Adipocyte (in vitro differentiated cells): ENCODE data around the gene CFAP61.

ENCODE experiments used
- DNase-seq: peaks from one replicate; pipeline ENCODE4 v3.0.0-alpha.2; 2015; ENCODE audit warnings: low read depth
- H3K27me3 ChIP-seq: replicated peaks from 2 replicates; pipeline ENCODE4 v1.7.0; 2013; ENCODE audit warnings: mild to moderate bottlenecking, low read length, moderate library complexity; ENCODE audit not compliant: control insufficient read depth, insufficient read depth
- H3K36me3 ChIP-seq: 2 replicates; pipeline ENCODE4 v1.7.0; 2013; ENCODE audit warnings: low read length, mild to moderate bottlenecking, moderate library complexity; ENCODE audit not compliant: control insufficient read depth, insufficient read depth, severe bottlenecking
- H3K4me1 ChIP-seq: 2 replicates; pipeline ENCODE4 v1.7.0; 2013; ENCODE audit warnings: mild to moderate bottlenecking, low read length, moderate library complexity; ENCODE audit not compliant: control insufficient read depth, insufficient read depth
- H3K4me3 ChIP-seq: 2 replicates; pipeline ENCODE4 v1.7.0; 2013; ENCODE audit warnings: mild to moderate bottlenecking, low read length, moderate library complexity
- H3K9ac ChIP-seq: 2 replicates; pipeline ENCODE4 v1.7.0; 2013; ENCODE audit warnings: mild to moderate bottlenecking, low read length, moderate library complexity
- H3K9me3 ChIP-seq: 2 replicates; pipeline ENCODE4 v1.7.0; 2013; ENCODE audit warnings: mild to moderate bottlenecking, low read length, moderate library complexity; ENCODE audit not compliant: control insufficient read depth

CFAP61 gene

DNA sequence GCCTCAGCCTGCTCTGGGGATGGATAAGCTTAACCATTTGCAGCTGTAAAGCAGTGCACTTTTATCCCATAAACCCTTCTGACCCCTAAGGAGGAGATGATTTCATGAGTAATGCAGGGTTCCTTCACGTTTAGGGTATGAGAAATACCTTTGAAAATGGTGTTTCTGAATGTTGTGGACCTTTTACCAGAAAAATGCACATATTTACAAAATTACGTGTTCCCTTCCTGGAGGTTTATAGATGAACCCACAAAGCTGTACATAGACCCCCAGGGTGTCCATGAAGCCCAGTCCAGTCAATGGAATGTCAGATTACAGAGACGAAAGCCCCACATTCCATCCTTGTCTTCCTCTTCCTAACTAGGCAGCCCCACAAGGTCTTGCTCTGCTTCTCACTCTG is 237.0 kb downstream of the CFAP61 start:
- Histone ChIP-seq H3K9ac (no peak overlapping the region), H3K4me1 (no peaks in the 10 kb centered on the region), H3K4me3 (no peak overlapping the region), H3K36me3 (no peaks in the 10 kb centered on the region), H3K9me3 (peaks cover 2% of the 10 kb centered on the region), H3K27me3 (peaks cover 4% of the 10 kb centered on the region)
- DNase-seq, result no peak

DNA sequence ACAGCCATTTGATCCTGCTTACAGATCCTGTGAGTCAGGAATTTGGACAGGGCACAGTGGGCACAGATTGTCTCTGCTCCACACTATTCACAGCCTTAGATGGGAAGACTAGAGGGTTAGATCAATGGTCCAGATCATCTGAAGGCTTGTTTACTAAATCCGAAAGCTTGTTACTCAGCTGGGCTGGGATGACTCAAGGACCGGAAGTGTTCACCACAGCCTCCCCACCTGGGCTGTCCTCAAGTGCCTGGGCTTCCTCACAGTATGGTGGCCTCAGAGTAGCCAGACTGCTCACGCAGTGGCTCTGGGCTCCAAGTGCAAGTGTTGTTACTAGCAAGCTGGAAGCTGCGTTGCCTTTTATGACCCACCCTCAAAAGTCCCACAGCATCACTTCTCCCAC is 240.1 kb downstream of the CFAP61 start:
- Histone ChIP-seq H3K9me3 (peaks cover 2% of the 10 kb centered on the region), H3K9ac (no peak overlapping the region), H3K27me3 (peaks cover 4% of the 10 kb centered on the region), H3K4me1 (no peaks in the 10 kb centered on the region), H3K36me3 (no peaks in the 10 kb centered on the region), H3K4me3 (no peak overlapping the region)
- DNase-seq, result no peak

DNA sequence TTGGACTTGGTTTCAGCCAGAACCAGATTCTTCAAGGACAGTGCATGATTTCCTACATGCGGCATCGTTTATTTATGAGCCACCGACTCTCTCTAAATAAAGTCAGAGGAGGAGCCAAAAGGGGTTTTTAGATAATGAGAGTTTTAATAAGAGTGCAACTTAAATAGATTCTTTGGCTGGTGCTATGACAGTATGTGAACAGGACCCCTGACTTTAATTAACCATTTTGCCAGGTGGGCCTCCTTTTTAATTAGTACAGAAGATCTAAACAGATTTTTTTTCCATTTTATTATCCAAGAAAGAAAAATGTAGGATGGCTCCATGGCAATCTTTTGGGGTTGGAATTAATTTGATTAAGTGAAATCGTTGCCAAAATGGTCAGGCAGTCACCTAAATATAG is 240.8 kb downstream of the CFAP61 start:
- Histone ChIP-seq H3K27me3 (peaks cover 4% of the 10 kb centered on the region), H3K4me3 (no peak overlapping the region), H3K9me3 (peaks cover 1% of the 10 kb centered on the region), H3K4me1 (no peaks in the 10 kb centered on the region), H3K36me3 (no peaks in the 10 kb centered on the region), H3K9ac (no peak overlapping the region)
- DNase-seq, result no peak

DNA sequence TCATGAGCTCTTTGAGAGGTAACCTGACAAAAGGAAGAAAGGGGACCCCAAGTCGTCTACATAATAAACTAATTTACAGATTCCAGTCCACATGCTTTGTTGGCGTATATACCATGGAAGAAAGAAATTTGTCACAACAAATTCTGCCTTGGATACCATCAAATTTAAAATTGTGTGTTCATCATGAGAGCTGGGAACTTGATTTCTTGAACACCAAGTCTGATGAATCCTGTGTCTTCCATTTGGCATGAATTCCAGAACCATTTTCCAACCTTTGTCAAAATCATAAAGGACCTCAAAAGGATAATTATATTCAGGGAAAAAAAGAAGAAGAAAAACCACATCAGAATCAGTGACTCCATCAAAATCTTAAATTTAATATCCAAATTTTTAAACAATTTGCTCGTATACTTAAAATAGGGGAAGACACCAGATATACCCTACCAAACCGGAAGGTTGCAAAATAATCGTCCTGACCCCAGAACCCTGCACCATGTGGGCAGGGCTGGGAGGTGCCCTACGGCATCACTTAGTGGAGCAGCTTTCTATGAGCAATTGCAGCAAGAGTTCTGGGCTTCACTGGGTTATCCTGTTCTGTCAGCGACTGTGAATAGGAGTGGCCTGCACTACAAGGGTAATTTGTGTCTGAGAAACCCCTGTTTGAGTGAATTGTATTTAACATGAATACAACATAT is 241.5 kb downstream of the CFAP61 start:
- H3K4me1 ChIP-seq, result no peaks in the 10 kb centered on the region
- DNase-seq, result no peak
- no peak overlapping the region for H3K9ac ChIP-seq
- H3K4me3 ChIP-seq, result no peak overlapping the region
- H3K9me3 ChIP-seq, result no peaks in the 10 kb centered on the region
- peaks cover 2% of the 10 kb centered on the region for H3K27me3 ChIP-seq
- H3K36me3 ChIP-seq, result no peaks in the 10 kb centered on the region

DNA sequence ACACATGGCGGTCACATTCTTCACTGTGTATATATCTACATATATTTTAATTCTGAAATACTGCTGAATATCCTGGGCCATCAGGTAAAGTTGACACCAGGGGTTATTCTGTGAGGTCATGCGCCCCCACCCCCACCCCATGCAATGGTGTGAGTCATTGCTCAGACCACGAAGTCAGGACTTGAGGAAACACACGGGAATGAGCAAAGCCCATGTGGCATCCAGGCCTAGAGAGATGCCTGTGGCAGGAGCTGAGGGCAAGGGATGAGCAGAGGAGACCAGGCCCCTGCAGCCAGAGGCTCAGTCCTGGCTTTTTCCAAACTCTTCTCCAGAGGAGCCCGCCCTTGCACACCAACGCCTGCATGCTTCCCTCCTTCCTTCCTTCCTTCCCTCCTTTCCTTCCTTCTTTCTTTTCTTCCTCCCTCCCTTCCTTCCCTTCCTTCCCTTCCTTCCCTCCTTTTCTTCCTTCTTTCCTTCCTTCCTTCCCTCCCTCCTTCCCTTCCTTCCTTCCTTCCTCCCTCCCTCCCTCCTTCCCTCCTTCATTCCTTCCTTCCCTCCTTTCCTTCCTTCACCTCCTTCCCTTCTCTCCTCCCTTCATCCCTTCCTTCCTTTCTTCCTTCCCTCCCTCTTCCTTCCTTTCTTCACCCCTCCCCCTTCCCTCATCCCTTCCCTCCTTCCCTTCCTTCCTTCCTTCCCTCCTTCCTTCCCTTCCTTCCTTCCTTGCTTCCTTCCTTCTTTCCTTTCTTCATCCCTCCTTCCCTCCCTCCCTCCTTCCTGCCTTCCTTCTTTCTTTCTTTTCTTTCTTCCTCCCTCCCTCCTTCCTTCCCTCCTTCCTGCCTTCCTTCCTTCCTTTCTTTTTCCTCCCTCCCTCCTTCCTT is 243.5 kb downstream of the CFAP61 start:
- DNase-seq, result no peak
- Histone ChIP-seq H3K4me3 (no peak overlapping the region), H3K27me3 (no peaks in the 10 kb centered on the region), H3K4me1 (no peaks in the 10 kb centered on the region), H3K9me3 (no peaks in the 10 kb centered on the region), H3K36me3 (no peaks in the 10 kb centered on the region), H3K9ac (no peak overlapping the region)

DNA sequence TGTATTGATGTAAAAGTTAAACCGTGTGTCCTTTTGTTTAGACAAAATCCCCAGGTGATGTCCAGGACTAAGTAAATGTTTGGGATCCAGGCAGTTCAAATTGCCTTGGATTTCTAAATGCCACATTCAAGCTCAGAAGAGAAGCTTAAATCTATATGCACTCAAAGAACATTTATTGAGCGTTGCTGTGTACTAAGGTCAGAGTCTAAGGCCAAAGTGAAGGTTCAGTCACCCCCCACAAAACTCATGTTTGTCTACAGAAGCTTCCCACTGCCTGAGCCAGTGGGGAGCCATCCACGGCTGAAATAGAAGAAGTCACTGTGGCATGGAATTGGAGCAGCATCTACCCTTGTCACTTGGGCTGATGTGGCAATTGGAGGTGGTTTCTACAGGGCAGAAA is 244.8 kb downstream of the CFAP61 start:
- no peaks in the 10 kb centered on the region for H3K4me1 ChIP-seq
- no peak overlapping the region for H3K4me3 ChIP-seq
- no peaks in the 10 kb centered on the region for H3K9me3 ChIP-seq
- DNase-seq, result no peak
- H3K9ac ChIP-seq, result no peak overlapping the region
- H3K27me3 ChIP-seq, result no peaks in the 10 kb centered on the region
- no peaks in the 10 kb centered on the region for H3K36me3 ChIP-seq

DNA sequence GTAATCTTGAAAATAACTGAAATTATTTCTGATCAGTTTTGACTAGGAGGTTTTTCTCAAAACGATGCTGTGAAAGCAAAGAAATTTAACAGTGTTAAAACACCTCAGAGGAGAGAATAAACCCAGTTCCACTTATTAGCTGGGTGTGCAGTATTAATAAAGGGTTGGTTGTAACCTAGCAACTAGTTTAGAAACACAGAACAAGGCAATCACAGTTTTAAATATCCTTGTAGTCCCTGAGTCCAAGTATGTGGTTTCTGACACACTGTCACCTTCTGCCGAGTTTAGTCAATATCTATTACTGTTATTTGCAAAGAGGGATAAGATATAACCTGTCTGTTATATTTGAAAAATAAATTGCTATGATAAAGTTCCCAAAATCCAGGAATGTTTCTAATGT is 245.4 kb downstream of the CFAP61 start:
- no peaks in the 10 kb centered on the region for H3K27me3 ChIP-seq
- H3K4me1 ChIP-seq, result no peaks in the 10 kb centered on the region
- no peaks in the 10 kb centered on the region for H3K36me3 ChIP-seq
- no peaks in the 10 kb centered on the region for H3K9me3 ChIP-seq
- DNase-seq, result no peak
- H3K9ac ChIP-seq, result no peak overlapping the region
- H3K4me3 ChIP-seq, result no peak overlapping the region

DNA sequence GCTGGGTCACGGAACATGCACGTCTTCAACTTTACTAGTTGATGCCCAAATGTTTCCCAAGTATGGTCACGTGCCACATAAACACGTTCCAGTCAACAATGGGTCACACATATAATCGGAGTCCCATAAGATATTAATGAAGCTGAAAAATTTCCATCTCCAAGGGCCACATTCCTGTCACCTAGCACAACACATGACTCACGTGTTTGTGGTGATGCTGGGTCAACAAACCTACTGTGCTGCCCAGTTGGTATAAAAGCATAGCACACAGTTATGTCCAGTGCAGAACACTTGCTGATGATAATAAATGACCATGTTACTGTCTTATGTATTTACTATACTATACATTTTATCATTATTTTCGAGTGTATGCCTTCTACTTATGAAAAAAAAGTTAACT is 247.6 kb downstream of the CFAP61 start:
- Histone ChIP-seq H3K4me1 (no peaks in the 10 kb centered on the region), H3K9me3 (no peaks in the 10 kb centered on the region), H3K4me3 (no peak overlapping the region), H3K36me3 (no peaks in the 10 kb centered on the region), H3K27me3 (peaks cover 4% of the 10 kb centered on the region), H3K9ac (no peak overlapping the region)
- DNase-seq, result no peak

DNA sequence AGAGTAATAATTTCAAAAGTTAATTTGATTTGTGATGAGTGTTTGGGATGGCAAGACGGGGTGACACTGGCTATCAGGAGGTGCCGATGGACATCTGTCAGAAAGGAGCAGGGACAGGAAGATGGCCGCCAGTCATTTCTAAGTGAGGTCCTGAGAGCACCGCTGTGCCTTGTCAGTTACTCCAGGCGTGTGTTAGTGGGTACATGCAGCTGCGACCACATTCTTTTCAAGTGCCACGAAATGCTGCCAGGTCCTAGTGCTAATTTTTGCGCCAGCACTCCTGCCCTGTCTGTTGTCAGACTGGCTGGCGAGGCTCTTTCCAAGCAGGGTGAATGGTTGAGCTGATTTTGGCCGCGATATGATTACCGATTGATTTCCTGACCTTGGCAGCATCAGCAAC is 251.0 kb downstream of the CFAP61 start:
- Histone ChIP-seq H3K4me3 (no peak overlapping the region), H3K4me1 (no peaks in the 10 kb centered on the region), H3K9ac (no peak overlapping the region), H3K36me3 (no peaks in the 10 kb centered on the region), H3K9me3 (no peaks in the 10 kb centered on the region), H3K27me3 (peaks cover 10% of the 10 kb centered on the region)
- no peak for DNase-seq

DNA sequence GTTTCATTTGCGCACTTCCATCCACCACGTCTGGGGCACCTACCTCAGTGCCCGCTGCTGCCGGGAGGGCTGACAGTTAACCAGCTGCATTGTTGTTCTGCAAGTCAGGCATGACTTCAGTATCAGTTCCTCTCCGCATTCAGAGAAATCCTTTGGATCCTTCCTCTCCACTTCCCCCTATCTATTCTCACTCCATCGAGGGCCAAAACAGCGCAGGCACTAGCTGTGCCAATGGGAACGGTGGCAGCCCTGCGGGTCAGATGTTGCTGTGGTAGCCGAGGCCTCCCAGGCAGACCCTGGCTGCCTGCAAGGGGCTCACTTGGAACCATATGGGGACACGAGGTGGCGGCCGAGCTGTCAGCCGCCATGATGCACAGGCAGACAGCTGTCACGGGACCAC is 251.4 kb downstream of the CFAP61 start:
- no peaks in the 10 kb centered on the region for H3K4me1 ChIP-seq
- DNase-seq, result no peak
- H3K27me3 ChIP-seq, result peaks cover 10% of the 10 kb centered on the region
- H3K9me3 ChIP-seq, result no peaks in the 10 kb centered on the region
- H3K4me3 ChIP-seq, result no peak overlapping the region
- no peaks in the 10 kb centered on the region for H3K36me3 ChIP-seq
- H3K9ac ChIP-seq, result no peak overlapping the region

DNA sequence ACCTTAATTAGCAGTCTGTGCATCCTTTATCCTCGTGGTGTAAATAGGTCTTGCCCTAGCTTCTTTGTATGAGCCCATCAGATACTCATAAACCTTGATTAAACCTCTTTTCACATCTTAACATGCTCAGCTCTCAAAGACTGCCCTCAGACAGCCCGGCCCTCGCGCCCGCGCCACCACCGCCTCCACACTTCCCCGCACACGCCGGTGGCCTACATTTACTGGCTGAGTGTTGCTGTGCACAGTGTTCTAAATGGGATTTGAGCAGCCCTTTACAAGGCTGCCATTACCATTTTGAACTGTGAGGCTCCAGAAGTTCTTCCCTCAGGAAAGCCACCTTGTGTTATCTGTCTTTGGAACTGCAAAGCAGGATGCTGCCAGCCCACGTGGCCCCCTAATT is 252.6 kb downstream of the CFAP61 start:
- H3K4me3 ChIP-seq, result no peak overlapping the region
- H3K9ac ChIP-seq, result no peak overlapping the region
- no peaks in the 10 kb centered on the region for H3K9me3 ChIP-seq
- no peak for DNase-seq
- H3K36me3 ChIP-seq, result no peaks in the 10 kb centered on the region
- no peaks in the 10 kb centered on the region for H3K4me1 ChIP-seq
- H3K27me3 ChIP-seq, result peaks cover 10% of the 10 kb centered on the region
